ENCODE data around the gene IFNAR2.
"Not testable (repeated sequence)": the region's sequence is repeated elsewhere in the genome, so short reads cannot be mapped to it uniquely, and the experiment has no call there.

IFNAR2 gene

GRCh38 chr21:33231526-33231925 lies 1.8 kb downstream of the IFNAR2 start:
- Mint-ChIP-seq H3K4me1 (ENCODE audit: low read depth) (peaks cover 75% of the 10 kb centered on the region), H3K36me3 (ENCODE audit: low read depth) (peaks cover 41% of the 10 kb centered on the region)

GRCh38 chr21:33232291-33233034 lies 2.7 kb downstream of the IFNAR2 start:
- Mint-ChIP-seq H3K27ac (peak overlapping the region; percentile 98), H3K4me1 (ENCODE audit: low read depth) (peaks cover 77% of the 10 kb centered on the region), H3K36me3 (ENCODE audit: low read depth) (peaks cover 42% of the 10 kb centered on the region), H3K4me3 (peak overlapping the region; percentile 89), H3K27me3 (no peaks in the 10 kb centered on the region), H3K9me3 (no peaks in the 10 kb centered on the region)
- DNase-seq = no peak

More at GRCh38 chr21:33231526-33231925, 1.8 kb downstream of the IFNAR2 start:
- peak overlapping the region; percentile 98 for H3K27ac Mint-ChIP-seq
- no peaks in the 10 kb centered on the region for H3K27me3 Mint-ChIP-seq
- H3K4me3 Mint-ChIP-seq = peak overlapping the region; percentile 89
- peak; percentile 69 for DNase-seq
- no peaks in the 10 kb centered on the region for H3K9me3 Mint-ChIP-seq

DNA sequence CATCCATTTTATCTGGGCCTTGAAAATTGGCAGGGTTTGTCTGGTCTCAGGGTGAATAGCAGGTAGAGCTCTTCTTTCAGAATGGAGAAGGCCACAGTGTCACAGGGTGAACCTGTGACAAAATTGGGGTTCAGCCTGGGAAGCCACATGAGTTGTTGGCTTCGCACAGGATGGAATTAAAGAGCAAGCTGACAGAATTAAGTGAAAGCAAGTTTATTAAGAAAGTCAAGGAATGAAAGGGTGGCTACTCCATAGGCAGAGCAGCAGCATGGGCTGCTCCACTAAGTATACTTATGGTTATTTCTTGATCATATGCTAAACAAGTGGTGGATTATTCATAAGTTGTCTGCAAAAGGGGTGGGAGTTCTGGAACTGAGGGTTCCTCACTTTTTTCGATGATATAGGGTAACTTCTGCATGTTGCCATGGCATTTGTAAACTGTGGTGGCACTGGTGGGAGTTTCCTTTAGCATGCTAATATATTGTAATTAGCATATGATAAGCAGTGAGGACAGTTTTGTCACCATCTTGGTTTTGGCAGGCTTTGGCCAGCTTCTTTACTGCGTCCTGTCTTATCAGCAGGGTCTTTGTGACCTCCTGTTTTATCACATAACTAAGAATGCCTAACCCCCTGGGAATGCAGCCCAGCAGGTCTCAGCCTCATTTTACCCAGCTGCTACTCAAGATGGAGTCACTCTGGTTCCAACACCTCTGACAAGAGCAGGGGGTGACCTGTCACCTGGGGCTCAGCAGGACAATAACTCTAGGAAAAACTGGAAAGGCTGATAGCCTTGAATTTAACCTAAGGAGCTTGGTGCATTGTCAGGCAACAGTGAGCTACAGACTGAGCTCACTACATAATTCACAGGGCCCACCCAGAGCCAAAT lies 5.1 kb downstream of the IFNAR2 start:
- H3K9me3 Mint-ChIP-seq = no peaks in the 10 kb centered on the region
- peaks cover 44% of the 10 kb centered on the region for H3K36me3 Mint-ChIP-seq (ENCODE audit: low read depth)
- H3K4me1 Mint-ChIP-seq (ENCODE audit: low read depth) = peaks cover 81% of the 10 kb centered on the region
- no peaks in the 10 kb centered on the region for H3K27me3 Mint-ChIP-seq
- no peak for DNase-seq
- peak overlapping the region; percentile 19 for H3K4me3 Mint-ChIP-seq
- H3K27ac Mint-ChIP-seq = peak overlapping the region; percentile 86

DNA sequence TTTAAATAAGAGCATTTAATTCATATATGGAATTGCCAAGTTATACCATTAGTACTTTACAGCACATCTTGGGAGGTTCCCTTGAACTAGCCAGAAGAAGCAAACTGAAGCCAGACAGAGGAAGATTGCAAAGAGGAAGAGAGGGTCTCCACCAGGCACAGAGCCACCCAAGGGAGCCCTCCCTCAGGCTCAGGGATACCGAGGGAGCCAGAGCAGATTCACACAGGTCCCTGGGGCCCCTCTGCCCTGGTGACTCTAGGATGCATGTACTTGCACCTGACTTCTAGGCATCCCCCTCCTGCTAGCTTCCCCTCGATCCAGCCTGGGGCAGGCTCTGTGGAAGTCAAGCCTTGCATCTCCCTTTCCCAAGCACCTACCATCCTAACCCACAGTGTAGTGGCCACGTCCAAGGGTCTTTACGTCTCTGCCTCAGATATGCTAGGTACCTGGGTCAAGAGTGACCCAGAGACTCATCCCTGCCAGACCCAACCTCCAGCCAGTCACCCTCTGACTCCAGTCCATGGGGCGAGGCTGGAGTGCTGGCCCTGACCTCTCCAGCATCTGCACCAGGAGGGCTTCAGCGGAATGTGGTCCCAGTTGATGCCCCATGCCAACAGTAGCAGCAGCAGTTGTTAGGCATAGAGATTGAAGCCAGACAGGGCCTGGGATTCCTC lies 6.4 kb downstream of the IFNAR2 start:
- DNase-seq = no peak
- peaks cover 91% of the 10 kb centered on the region for H3K4me1 Mint-ChIP-seq (ENCODE audit: low read depth)
- peaks cover 38% of the 10 kb centered on the region for H3K36me3 Mint-ChIP-seq (ENCODE audit: low read depth)
- H3K4me3 Mint-ChIP-seq = no peak overlapping the region
- H3K27me3 Mint-ChIP-seq = no peaks in the 10 kb centered on the region
- peak overlapping the region; percentile 64 for H3K27ac Mint-ChIP-seq
- no peaks in the 10 kb centered on the region for H3K9me3 Mint-ChIP-seq

DNA sequence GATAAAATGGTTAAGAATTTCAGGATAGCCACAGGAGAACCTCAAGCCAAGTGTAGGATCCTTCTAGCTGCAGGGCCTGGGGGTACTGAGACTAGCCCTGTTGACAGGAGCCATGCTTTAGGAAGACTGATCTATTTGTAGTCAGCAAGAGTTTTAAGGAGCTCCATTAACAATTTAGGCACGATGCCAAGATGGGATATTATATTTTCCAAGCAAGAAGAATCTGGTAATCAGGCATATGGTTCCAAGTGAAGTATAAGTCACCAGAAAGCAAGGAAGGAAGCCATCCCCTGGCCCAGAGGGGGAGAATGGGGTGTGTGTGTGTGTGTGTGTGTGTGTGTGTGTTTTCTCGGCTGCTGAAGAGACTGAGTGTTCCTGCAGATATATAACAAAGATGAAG lies 7.0 kb downstream of the IFNAR2 start:
- Mint-ChIP-seq H3K9me3 (no peaks in the 10 kb centered on the region), H3K27ac (peak overlapping the region; percentile 64), H3K36me3 (ENCODE audit: low read depth) (peaks cover 36% of the 10 kb centered on the region), H3K4me1 (ENCODE audit: low read depth) (peaks cover 92% of the 10 kb centered on the region), H3K27me3 (no peaks in the 10 kb centered on the region), H3K4me3 (no peak overlapping the region)
- DNase-seq = no peak

- peaks cover 91% of the 10 kb centered on the region for H3K4me1 Mint-ChIP-seq (ENCODE audit: low read depth)
- H3K36me3 Mint-ChIP-seq (ENCODE audit: low read depth) = peaks cover 35% of the 10 kb centered on the region
- peak overlapping the region; percentile 90 for H3K27ac Mint-ChIP-seq
- peak overlapping the region; percentile 27 for H3K4me3 Mint-ChIP-seq
- no peak for DNase-seq
- no peaks in the 10 kb centered on the region for H3K27me3 Mint-ChIP-seq
- no peaks in the 10 kb centered on the region for H3K9me3 Mint-ChIP-seq
Observed at GRCh38 chr21:33237486-33237885, 7.7 kb downstream of the IFNAR2 start.

GRCh38 chr21:33238146-33238545 lies 8.4 kb downstream of the IFNAR2 start:
- H3K36me3 Mint-ChIP-seq (ENCODE audit: low read depth) = peaks cover 30% of the 10 kb centered on the region
- peaks cover 85% of the 10 kb centered on the region for H3K4me1 Mint-ChIP-seq (ENCODE audit: low read depth)
- H3K27ac Mint-ChIP-seq = peak overlapping the region; percentile 90
- H3K4me3 Mint-ChIP-seq = peak overlapping the region; percentile 59
- no peaks in the 10 kb centered on the region for H3K27me3 Mint-ChIP-seq
- H3K9me3 Mint-ChIP-seq = no peaks in the 10 kb centered on the region
- DNase-seq = no peak

DNA sequence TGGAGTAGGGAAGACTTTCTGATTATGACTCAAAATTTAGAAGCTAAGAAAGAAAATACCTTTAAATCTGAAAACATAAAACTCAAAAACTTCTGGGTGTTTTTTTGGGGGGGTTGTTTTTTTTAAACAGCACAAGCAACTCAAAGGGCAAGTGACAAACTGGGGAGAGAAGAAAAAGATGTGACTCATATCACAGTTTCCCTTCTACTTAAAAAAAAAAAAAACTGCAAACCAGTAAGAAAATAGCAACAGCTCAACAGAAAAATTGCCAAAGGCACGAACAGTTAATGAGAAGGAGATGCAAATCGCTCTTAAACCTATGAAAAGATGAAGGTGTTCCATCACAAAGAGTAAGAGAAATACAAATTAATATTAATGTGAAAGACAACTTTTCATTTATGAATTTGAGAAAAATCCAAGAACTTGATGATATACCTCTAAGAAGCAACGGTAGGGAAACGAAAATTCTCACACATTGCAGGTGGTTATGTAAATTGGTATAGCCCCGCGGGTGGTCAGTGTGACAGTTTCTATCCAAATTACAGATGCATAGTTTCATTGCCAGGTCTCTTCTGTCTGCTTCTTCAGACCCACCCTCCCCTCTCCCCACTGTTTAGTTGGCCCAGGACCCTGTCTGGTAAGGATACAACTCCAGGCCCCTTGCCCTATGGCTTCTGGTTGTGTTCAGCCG lies 9.0 kb downstream of the IFNAR2 start:
- Mint-ChIP-seq H3K36me3 (ENCODE audit: low read depth) (peaks cover 31% of the 10 kb centered on the region), H3K9me3 (no peaks in the 10 kb centered on the region), H3K4me3 (peak overlapping the region; percentile 59), H3K27me3 (no peaks in the 10 kb centered on the region), H3K4me1 (ENCODE audit: low read depth) (peaks cover 85% of the 10 kb centered on the region), H3K27ac (peak overlapping the region; percentile 90)
- DNase-seq = no peak

- not testable (repeated sequence) for DNase-seq, H3K27me3 Mint-ChIP-seq, H3K9me3 Mint-ChIP-seq
- peaks cover 87% of the 10 kb centered on the region for H3K4me1 Mint-ChIP-seq (ENCODE audit: low read depth)
- H3K4me3 Mint-ChIP-seq = peak overlapping the region; percentile 59
- peak overlapping the region; percentile 90 for H3K27ac Mint-ChIP-seq
- peaks cover 35% of the 10 kb centered on the region for H3K36me3 Mint-ChIP-seq (ENCODE audit: low read depth)
Observed at GRCh38 chr21:33239559-33240127, 9.9 kb downstream of the IFNAR2 start.

GRCh38 chr21:33240404-33240803 lies 10.7 kb downstream of the IFNAR2 start:
- H3K4me3 Mint-ChIP-seq = no peak overlapping the region
- peaks cover 41% of the 10 kb centered on the region for H3K36me3 Mint-ChIP-seq (ENCODE audit: low read depth)

DNA sequence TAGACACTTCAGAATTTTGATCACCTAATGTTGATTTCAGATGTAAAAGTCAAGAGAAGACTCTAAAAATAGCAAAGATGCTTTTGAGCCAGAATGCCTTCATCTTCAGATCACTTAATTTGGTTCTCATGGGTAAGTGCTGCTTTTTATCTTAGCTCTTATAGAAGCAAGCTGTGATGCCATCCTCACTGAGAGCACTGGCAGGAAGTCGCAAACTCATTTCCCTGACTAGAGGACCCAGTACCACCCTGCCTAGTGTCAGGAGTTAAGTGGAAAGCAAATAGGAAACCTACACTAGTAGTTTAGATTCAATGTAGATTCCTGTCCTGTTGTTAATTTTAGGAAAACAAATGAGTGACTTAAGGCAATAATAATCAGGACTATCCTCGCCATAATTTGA lies 12.1 kb downstream of the IFNAR2 start:
- H3K27ac Mint-ChIP-seq = peak overlapping the region; percentile 86
- H3K27me3 Mint-ChIP-seq = no peaks in the 10 kb centered on the region
- peaks cover 51% of the 10 kb centered on the region for H3K36me3 Mint-ChIP-seq (ENCODE audit: low read depth)
- no peaks in the 10 kb centered on the region for H3K9me3 Mint-ChIP-seq
- DNase-seq = no peak
- no peak overlapping the region for H3K4me3 Mint-ChIP-seq
- peaks cover 88% of the 10 kb centered on the region for H3K4me1 Mint-ChIP-seq (ENCODE audit: low read depth)

More at GRCh38 chr21:33240404-33240803, 10.7 kb downstream of the IFNAR2 start:
- Mint-ChIP-seq H3K4me1 (ENCODE audit: low read depth) (peaks cover 87% of the 10 kb centered on the region), H3K27me3 (no peaks in the 10 kb centered on the region), H3K9me3 (no peaks in the 10 kb centered on the region), H3K27ac (peak overlapping the region; percentile 54)
- no peak for DNase-seq

DNA sequence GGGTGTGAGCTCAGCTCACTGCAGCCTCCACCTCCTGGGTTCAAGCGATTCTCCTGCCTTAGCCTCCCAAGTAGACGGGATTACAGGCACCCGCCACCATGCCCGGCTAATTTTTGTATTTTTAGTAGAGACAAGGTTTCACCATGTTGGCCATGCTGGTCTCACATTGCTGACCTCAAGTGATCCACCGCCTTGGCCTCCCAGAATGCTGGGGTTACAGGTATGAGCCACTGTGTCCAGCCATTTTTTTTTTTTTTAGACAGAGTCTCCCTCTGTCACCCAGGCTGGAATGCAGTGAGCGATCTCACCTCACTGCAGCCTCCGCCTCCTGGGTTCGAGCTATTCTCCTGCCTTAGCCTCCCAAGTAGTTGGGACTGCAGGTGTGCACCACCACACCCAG lies 13.1 kb downstream of the IFNAR2 start:
- not testable (repeated sequence) for H3K9me3 Mint-ChIP-seq, H3K27ac Mint-ChIP-seq, H3K4me3 Mint-ChIP-seq, H3K27me3 Mint-ChIP-seq, DNase-seq
- peaks cover 88% of the 10 kb centered on the region for H3K4me1 Mint-ChIP-seq (ENCODE audit: low read depth)
- H3K36me3 Mint-ChIP-seq (ENCODE audit: low read depth) = peaks cover 59% of the 10 kb centered on the region

DNA sequence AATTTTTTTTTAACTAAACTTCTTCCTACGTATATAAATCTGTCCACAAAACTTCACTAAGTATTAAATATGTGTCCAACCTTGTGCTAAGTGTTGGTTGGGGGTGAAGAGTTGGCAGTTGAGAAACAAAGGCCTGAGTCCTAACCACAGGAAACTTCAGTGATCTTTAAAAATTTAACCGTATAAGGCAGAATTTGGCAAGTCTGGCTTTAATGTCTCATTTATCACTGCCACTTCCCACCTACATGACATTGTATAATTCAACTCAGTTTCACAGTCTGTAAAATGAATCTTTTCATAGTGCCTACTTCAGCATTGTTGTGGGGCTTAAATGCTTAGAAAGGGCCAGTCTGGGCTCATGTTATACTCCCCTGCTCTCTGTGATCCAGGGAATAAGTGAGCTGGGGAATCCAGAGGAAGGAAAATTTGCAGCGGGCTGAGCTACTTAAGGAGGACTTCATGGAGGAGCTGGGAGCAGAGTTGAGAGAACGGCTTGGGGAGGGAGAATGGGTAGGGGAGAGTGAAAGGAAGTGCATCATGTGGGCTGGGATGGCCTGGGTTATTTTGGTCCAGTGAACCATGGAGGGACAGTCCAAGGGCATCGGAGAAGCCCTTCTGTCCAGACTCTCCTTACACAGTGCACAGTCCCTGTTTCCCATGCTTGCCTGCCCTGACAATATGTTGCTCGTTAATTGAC lies 14.5 kb downstream of the IFNAR2 start:
- no peak for DNase-seq
- Mint-ChIP-seq H3K27me3 (no peaks in the 10 kb centered on the region), H3K9me3 (no peaks in the 10 kb centered on the region), H3K27ac (peak overlapping the region; percentile 93), H3K4me3 (peak overlapping the region; percentile 61), H3K4me1 (ENCODE audit: low read depth) (peaks cover 87% of the 10 kb centered on the region), H3K36me3 (ENCODE audit: low read depth) (peaks cover 72% of the 10 kb centered on the region)

Measured in activated T-cell treated with anti-CD3 and anti-CD28 coated beads, Interleukin-2, amount 50 U/mL, for 24 hours (primary cell).